Activated naive CD4-positive, alpha-beta T cell treated with anti-CD3 and anti-CD28 coated beads, Interleukin-2, amount 50 U/mL, for 16 hours (primary cell): ENCODE data around the gene SHTN1.

Source experiments
- DNase-seq: peaks from one replicate; pipeline ENCODE4 v3.0.0-alpha.2; 2020

SHTN1 gene, protein sequence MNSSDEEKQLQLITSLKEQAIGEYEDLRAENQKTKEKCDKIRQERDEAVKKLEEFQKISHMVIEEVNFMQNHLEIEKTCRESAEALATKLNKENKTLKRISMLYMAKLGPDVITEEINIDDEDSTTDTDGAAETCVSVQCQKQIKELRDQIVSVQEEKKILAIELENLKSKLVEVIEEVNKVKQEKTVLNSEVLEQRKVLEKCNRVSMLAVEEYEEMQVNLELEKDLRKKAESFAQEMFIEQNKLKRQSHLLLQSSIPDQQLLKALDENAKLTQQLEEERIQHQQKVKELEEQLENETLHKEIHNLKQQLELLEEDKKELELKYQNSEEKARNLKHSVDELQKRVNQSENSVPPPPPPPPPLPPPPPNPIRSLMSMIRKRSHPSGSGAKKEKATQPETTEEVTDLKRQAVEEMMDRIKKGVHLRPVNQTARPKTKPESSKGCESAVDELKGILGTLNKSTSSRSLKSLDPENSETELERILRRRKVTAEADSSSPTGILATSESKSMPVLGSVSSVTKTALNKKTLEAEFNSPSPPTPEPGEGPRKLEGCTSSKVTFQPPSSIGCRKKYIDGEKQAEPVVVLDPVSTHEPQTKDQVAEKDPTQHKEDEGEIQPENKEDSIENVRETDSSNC

GRCh38 chr10:117005026-117005526 lies at the start of gene SHTN1:
SHTN1 (minus strand) TSS chr10:117005187; CDS start chr10:117005079, 108 bp downstream.
- DNase-seq: peak; percentile 31

DNA sequence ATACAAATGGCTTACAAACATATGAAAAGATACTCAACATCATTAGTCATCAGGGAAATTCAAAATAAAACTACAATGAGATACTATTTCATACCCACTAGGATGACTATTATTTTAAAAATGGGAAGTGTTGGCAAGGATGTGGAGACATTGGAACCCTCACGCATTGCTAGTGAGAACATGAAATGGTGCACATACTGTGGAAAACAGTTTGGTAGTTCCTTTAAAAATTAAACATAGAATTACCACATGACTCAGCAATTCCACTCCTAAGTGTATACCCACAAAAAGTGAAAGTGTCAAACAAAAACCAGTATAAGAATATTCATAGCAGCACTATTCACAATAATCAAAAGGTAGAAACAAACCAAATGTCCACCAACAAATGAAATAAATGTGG lies 48.5 kb upstream of the SHTN1 start:
- no peak for DNase-seq

DNA sequence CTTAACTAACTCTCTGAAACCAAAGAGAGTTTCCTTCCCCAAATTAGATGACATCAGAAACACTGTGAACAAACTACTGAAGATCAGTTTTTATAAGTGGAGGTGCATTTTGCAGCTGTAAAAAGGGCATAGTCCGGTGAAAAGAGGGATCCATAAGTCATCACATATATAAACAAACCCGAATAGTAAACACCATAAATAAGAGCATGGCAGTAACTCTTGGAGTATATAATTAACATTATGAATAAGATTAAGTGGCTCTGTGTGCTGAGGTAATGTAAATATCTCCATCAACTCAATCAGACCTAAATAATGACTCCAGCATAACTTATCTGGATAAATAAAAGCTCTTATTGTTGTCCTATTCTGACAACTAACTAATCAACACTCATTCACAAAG lies 43.0 kb upstream of the SHTN1 start:
- DNase-seq: no peak

DNA sequence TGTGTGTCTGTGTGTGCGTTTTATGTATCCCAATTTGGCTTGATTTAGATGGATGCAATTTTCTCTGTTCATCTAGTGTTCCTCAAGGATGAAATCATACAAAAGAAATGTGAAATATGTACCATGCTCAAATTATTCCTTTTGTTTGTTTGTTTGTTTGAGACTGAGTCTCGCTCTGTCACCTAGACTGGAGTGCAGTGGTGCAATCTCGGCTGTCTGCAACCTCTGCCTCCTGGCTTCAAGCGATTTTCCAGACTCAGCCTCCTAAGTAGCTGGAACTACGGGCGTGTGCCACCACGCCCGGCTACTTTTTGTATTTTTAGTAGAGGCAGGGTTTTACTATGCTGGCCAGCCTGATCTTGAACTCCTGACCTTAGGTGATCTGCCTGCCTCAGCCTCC lies 11.3 kb upstream of the SHTN1 start:
- DNase-seq: no peak

DNA sequence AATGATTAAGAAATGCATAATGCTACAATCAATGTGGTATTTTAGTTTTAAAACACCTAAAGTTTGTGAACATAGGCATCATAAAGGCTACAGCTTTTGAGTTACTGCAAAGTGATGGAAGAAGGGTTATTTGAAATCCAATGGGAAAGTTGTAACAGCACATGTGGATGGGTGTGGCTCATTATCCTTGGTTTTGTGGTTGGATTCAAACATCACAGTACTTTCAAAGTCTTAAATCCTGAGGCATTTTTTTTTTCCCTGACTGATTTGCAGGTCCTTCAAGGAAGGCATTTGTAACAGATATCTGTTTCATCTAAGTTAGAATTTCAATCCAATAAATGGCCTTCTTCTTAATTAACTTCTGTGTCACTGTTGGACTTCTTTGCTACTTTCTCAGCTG lies 9.8 kb upstream of the SHTN1 start:
- no peak for DNase-seq

DNA sequence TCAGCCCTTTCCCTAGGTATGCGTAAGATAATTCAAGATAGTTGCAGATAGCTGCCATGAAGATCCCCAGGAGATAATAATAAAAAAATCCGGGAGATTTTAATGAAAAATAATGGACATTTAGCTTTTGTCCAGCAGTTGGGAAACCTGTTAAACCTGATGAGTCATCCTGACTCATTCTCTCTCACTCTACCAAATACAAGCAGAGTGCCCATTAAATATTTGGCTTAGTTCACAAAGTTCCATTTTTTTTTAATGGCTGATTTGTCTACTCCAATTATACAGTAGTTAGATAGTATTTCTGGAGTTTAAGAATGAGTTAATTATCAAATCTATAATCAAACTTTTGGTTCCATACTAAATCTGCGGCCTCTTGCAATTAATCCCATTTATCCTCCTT lies 2.1 kb upstream of the SHTN1 start:
- no peak for DNase-seq

- no peak for DNase-seq
These were observed 604 bp upstream of the SHTN1 start for GRCh38 chr10:117005527-117006055.

GRCh38 chr10:117004227-117005025 lies 561 bp downstream of the SHTN1 start:
- DNase-seq: no peak

DNA sequence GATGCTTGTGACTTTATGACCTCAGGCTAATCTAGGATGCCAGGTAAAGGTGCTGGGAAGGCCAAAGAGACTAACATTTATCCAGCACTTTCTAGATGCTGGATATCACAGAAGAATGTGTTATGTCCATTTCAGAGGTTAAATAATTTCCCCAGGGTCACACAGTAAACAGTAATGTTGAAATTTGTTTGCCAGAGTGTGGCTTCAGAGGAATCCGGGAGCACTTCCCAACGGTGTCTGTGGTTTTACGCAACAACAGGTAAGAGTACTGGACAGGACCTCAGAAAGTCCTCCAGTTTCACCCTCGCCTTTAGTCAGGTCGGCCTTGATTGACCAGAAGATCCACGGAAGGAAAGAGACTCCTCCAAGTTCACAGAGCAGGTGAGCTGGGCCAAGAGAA lies 1.7 kb downstream of the SHTN1 start:
- DNase-seq: no peak

GRCh38 chr10:117002206-117002605 lies 2.8 kb downstream of the SHTN1 start:
- no peak for DNase-seq

DNA sequence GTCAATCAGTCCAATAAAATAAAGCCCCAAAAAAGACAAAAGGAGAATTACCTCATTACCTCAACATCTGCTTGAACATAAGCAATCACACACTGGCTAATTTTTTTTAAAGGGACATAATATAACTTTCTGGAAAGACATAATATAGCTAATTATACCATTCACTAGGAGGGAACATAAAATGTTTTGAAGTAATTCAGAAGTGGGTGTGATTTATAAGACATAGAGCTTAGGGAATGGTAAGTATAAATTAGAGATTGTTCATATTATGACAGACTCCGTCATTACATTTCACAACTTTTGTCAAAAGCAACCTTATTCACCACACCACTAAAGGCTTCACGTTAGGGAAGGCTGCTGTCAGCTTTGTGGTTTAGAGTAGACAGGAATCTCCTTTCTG lies 3.8 kb downstream of the SHTN1 start:
- no peak for DNase-seq

GRCh38 chr10:117000580-117000979 lies 4.4 kb downstream of the SHTN1 start:
- no peak for DNase-seq

- DNase-seq: no peak
These were observed 6.8 kb downstream of the SHTN1 start for GRCh38 chr10:116998172-116998571.

GRCh38 chr10:116997015-116997414 lies 8.0 kb downstream of the SHTN1 start:
- DNase-seq: no peak

DNA sequence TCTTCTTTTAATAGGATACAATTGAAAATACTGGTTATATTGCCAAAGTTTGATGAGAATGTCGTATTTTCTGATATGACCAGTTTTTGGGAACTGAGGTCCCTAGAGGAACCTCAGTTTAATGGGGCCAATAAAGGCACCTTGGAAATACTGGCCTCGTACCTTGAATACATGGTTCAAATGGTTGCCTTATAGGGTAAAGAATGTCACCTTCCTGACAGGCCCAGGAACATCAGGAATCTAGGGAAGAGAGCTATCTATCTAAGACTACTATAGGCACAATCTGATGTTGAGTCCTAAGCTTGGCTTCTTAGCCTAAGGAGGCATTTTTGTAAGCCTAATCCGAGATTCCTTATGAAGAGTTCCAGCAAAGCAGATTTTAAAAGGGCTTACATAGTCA lies 9.3 kb downstream of the SHTN1 start:
- DNase-seq: no peak

DNA sequence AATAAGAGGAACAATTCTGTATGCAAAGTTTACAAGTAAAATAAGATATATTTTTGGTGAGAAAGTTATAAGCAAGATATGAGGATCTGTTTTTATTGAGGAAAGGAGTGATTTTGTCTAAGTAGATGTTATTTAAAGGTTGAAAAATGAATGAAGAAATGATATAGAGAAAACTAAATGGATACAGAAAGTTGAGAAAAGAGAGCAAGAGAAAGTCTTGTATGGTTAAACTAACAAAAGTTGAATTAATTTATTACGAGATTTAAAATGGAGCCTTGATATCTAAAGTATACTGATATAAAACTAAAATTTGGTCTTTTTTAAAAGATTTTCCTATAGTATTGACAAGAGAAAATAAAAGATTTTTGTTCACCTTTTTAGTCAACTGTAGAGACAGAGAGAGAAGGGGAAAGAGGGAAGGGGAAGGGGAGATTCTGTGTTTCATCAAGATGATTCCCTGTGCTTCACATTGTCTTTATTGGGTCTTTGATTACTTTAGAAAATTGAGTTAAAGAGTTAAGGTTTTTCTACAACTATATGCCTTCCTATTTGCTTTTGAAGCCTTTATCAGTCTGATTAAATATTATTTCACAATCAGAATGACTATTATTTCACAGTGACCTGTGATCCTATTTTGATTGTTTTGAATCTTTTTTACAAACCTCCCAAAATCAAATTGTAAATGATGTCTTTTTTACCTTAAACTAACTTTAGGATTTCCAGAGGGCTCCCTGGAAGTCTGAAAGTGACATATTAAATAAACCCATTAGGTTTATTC lies 10.7 kb downstream of the SHTN1 start:
- no peak for DNase-seq

GRCh38 chr10:116993610-116994009 lies 11.4 kb downstream of the SHTN1 start:
- no peak for DNase-seq

GRCh38 chr10:116992183-116992582 lies 12.8 kb downstream of the SHTN1 start:
- no peak for DNase-seq

GRCh38 chr10:116990276-116990800 lies 14.6 kb downstream of the SHTN1 start:
- no peak for DNase-seq

GRCh38 chr10:116989439-116989838 lies 15.5 kb downstream of the SHTN1 start:
- no peak for DNase-seq

GRCh38 chr10:116988311-116988710 lies 16.7 kb downstream of the SHTN1 start:
- no peak for DNase-seq

- DNase-seq: no peak
These were observed 19.4 kb downstream of the SHTN1 start for GRCh38 chr10:116985611-116986010.
